K562 (cell line): ENCODE data around the gene MYOM3. TPM values are rescaled to one million over a fixed set of nuclear protein-coding genes. Genes with fewer than 3 reads are reported as not detected.

Experiments
- ATF6 ChIP-seq: sonication (generic); formaldehyde crosslinking; IDR thresholded peaks from 2 replicates; pipeline ENCODE4 v1.4.0; 2020; ENCODE audit warnings: mild to moderate bottlenecking, missing genetic modification reagents
- ESRRA ChIP-seq: fragments of 450-650 bp; IDR thresholded peaks from 2 replicates; pipeline ENCODE4 v1.6.1; 2014; ENCODE audit warnings: low read depth, mild to moderate bottlenecking, moderate library complexity, borderline replicate concordance
- HMGN3 ChIP-seq: IDR thresholded peaks from 2 replicates; pipeline ENCODE4 v1.6.1; 2011; ENCODE audit warnings: borderline replicate concordance, low read depth, mild to moderate bottlenecking, mixed read lengths, low read length; ENCODE audit not compliant: insufficient read length; ENCODE audit errors: extremely low read depth
- MGA ChIP-seq: fragments of 450-650 bp; IDR thresholded peaks from 2 replicates; pipeline ENCODE4 v1.6.1; 2016; ENCODE audit warnings: mild to moderate bottlenecking, moderate library complexity
- NCOA4 ChIP-seq: fragments of 450-650 bp; IDR thresholded peaks from 2 replicates; pipeline ENCODE4 v1.6.1; 2018; ENCODE audit warnings: mild to moderate bottlenecking; ENCODE audit not compliant: partially characterized antibody
- PRMT5 ChIP-seq: sonication (generic); formaldehyde crosslinking; IDR thresholded peaks from 2 replicates; pipeline ENCODE4 v1.5.0; 2020; ENCODE audit warnings: missing genetic modification reagents
- SRSF7 ChIP-seq: fragments of 200-400 bp; formaldehyde crosslinking; optimal IDR thresholded peaks from 2 replicates; pipeline ENCODE3; 2017; ENCODE audit warnings: mild to moderate bottlenecking, low read depth, low read length
- ZFP36 ChIP-seq: fragments of 150-350 bp; IDR thresholded peaks from 2 replicates; pipeline ENCODE4 v1.6.1; 2018; ENCODE audit warnings: low read length, low read depth; ENCODE audit not compliant: partially characterized antibody
- polyA plus RNA-seq, 8 experiments: library from polyadenylated mRNA; depleted of rRNA in 4 of 8; stranded (reverse) in 5 of 8; unstranded in 3 of 8; fragments of >200 nt; fragmentation: Nextera tagmentation in 2 of 8; fragmentation: Illumina TruSeq in 1 of 8; extraction: Ambion mirVana in 2 of 8; extraction: Trizol in 1 of 8; gene quantifications; 2 replicates each; pipeline versions ENCODE4 v1.2.1 to v1.2.3, GENCODE V29; 2011 to 2014; ENCODE audit warnings: inconsistent platforms in 1 of 8, missing spikeins in 1 of 8
- total RNA-seq, 7 experiments: library from RNA; depleted of rRNA in 6 of 7; stranded (reverse); fragments of >200 nt in 6 of 7; fragmentation: Illumina TruSeq in 2 of 7; extraction: Trizol in 2 of 7; gene quantifications; 2 replicates each; pipeline versions ENCODE4 v1.2.1 to v1.2.3, GENCODE V29; 2011 to 2021; ENCODE audit warnings: low replicate concordance in 1 of 7
- TF ChIP-seq, protein P1 (sequence below): sonication (generic); formaldehyde crosslinking; IDR thresholded peaks from 2 replicates; pipeline ENCODE4 v1.5.0; 2020; ENCODE audit warnings: missing genetic modification reagents
- TF ChIP-seq, protein P2 (sequence below): sonication (generic); formaldehyde crosslinking; IDR thresholded peaks from 2 replicates; pipeline ENCODE4 v1.8.0; 2022; ENCODE audit warnings: mild to moderate bottlenecking, missing genetic modification reagents

MYOM3 gene
- total and polyA plus RNA-seq, 9 of the 15 experiments (the other 6 are each of a cell fraction or from before 2014, with no cell fraction given), result 0.01 TPM; not detected in 8

DNA sequence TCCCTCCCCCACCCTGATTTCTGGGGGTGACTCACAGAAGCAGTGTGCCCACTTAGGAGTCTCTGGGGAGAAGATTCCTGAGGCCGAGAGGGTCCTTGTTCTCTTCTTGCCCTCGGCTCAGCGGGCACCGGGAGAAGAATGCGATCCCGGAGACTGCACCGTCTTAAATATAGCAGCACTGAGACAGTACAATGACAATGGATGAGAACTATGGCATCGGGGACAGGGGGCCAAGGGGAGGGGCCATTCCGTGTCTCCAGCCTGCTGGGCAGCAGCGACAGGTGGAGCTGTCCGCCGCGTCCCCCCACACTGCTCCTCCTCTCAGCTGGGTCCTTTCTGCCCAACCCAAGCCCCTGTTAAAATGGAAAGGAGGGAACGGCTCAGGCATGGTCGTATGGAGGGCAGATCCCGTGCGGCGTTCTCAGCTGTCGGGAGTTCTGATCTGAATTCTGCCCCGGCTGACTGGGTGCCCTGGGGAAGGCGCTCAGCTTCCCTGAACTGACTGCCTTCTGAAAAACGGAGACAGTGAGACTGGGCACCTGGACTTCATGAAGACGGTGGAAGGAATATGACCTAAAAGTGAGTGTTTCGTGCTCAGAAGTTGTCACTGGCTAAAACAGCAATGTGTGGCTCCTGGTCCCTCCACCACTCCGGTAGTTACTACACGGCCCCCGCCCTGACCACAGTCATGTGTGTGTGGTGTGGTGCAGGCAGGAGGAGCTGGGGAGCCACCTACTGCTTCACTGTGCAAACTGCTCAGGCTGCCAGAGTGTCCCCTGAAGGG is at the start of gene MYOM3 (continued):
- TF ChIP-seq, protein P1, sequence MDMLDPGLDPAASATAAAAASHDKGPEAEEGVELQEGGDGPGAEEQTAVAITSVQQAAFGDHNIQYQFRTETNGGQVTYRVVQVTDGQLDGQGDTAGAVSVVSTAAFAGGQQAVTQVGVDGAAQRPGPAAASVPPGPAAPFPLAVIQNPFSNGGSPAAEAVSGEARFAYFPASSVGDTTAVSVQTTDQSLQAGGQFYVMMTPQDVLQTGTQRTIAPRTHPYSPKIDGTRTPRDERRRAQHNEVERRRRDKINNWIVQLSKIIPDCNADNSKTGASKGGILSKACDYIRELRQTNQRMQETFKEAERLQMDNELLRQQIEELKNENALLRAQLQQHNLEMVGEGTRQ (CRISPR knock-in tag), result peak; percentile 23; the same call in 1 of the 2 replicates
- TF ChIP-seq ATF6 (CRISPR knock-in tag) (no peak), HMGN3 (no peak), MGA (no peak), PRMT5 (no peak), SRSF7 (no peak), NCOA4 (no peak), ESRRA (peak; percentile 83; the same call in 1 of the 2 replicates), ZFP36 (peak; percentile 28)
- TF ChIP-seq, protein P2, sequence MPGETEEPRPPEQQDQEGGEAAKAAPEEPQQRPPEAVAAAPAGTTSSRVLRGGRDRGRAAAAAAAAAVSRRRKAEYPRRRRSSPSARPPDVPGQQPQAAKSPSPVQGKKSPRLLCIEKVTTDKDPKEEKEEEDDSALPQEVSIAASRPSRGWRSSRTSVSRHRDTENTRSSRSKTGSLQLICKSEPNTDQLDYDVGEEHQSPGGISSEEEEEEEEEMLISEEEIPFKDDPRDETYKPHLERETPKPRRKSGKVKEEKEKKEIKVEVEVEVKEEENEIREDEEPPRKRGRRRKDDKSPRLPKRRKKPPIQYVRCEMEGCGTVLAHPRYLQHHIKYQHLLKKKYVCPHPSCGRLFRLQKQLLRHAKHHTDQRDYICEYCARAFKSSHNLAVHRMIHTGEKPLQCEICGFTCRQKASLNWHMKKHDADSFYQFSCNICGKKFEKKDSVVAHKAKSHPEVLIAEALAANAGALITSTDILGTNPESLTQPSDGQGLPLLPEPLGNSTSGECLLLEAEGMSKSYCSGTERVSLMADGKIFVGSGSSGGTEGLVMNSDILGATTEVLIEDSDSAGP (CRISPR knock-in tag), result no peak
